Umbilical cord (tissue), 2 donors: ENCODE measurements around the gene TOX2. TPM values are rescaled to one million over a fixed set of nuclear protein-coding genes. Genes with fewer than 3 reads are reported as not detected.

ENCODE experiments used
- DNase-seq: peaks from one replicate; pipeline ENCODE4 v3.0.0-alpha.2; 2015; ENCODE audit warnings: low spot score
- total RNA-seq: library from RNA; depleted of rRNA; stranded (reverse); fragments of >200 nt; gene quantifications from one replicate; pipeline ENCODE4 v1.2.3, GENCODE V29; 2014; ENCODE audit warnings: low replicate concordance; ENCODE audit not compliant: insufficient read depth

The TOX2 gene
- total RNA-seq, 1 donor from 2014 or later: not detected

DNA sequence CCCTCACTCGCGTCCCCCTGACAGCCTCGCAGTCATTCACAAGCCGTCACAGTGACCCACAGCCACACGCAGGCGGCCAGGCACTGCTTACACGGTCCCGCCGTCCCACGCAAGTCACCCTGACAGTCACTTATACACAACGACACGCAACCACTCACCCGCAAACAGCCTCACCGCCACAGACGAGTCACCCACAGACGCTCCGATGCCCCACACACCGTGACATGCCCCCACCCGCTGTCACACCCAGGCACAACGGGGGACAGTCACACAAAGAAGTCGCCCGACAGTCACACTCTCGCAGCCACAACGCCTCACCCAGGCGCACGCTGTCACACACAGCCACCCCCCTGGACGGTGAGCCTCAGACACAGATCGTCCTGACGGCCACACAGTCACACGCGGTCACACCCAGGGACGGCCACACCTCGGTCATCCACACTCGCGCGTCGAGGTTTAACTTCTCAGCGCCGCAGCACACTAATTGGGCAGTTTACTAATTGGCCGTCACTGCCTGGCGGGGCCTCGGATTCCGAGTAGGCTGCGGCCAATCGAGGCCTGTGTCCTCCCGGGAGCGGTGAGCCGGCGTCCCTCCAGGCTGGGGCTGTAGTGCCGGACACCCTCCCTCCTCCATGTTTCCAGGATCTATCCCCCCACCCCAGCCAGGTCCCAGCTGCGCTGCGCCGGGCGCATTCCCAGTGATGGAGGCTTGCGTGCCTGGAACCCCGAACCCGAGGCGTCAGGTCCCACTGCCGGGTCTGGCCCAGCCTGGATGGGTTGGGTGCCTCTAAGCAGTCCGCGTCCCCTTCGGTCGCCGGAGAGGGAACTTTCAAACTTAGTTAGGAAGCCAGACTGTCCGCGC lies 790 bp downstream of the TOX2 start:
- no peak for DNase-seq

DNA sequence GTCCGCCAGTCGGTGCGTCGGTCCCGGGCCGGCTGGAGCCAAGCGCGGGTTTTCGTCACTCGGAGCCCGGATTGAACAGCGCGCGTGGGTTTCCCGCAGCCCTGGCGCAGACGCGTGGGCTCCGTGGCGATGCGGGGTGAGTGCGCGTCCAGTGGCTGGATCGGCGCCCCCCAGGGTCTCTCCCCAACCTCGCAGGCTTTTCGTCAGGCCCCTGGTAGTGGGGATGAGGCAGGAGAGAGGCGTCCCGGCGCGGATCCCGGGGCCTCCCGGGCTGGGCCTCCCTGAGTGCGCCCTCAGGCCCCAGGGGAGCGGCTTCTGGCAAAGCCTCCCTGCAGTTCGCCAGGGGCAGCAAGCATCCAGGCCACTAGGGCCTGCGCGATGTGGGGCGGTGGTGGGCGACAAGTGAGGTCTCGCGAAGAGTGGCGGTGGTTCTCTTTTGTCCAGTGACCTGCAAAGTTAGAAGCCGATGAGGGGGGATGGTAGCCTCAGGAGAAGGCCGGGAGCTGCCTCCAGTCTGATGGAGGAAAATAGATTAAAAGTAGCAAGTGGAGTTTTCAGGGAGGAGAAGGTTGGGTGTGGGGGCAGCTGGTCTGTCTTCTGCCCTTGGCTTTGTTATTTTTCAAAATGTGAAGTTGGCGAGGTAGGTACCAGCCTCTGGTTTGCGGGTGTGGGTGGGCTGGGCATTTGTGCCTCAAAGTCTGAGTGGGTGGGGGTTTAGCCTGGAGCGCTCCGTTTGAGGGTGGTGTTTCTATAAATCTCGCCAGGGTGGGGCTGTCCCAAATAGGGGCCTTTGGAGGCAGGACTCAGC lies 1.6 kb downstream of the TOX2 start:
- no peak for DNase-seq

DNA sequence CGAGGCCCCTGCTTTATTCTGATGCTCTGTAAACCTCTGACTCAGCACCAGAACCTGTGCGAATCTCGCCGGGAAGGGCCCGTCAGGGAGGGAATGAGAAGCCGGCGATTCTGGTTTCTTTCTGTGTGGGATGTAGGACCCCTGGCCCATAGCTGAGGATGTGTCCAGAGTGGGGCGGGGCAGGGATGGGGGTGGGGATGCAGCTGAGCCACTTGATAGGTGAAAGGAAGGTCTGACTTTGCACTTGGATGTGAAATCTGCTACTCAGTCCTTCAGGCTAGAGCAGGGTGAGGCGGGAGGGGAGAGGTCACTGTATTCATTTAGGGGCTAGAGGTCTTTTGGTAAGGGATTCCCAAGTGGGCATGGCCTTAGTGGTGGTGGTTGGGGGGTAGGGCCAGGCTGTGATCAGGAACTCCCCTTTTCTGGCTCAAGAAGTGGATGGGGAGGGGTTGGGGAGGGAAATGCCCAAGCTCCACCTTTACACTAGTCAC lies 2.3 kb downstream of the TOX2 start:
- no peak for DNase-seq

DNA sequence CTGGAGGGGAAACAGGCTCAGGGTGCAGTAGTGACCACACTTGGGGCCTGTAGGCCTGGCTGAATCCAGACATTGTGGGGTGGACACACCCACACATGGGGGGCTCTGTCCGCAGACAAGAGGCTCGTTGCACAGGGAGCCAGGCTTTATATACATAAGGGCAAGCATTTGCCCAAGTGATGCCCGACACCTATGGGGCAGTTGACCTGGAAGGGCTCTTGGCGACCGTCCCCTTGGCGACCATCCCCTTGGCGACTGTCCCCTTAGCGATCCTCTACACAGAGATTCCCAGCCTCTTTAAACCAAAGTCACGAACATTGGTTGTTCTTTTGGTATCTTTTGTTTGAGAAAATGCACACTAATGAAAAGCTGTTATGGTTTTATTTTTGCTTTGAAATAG lies 2.7 kb downstream of the TOX2 start:
- DNase-seq: no peak

DNA sequence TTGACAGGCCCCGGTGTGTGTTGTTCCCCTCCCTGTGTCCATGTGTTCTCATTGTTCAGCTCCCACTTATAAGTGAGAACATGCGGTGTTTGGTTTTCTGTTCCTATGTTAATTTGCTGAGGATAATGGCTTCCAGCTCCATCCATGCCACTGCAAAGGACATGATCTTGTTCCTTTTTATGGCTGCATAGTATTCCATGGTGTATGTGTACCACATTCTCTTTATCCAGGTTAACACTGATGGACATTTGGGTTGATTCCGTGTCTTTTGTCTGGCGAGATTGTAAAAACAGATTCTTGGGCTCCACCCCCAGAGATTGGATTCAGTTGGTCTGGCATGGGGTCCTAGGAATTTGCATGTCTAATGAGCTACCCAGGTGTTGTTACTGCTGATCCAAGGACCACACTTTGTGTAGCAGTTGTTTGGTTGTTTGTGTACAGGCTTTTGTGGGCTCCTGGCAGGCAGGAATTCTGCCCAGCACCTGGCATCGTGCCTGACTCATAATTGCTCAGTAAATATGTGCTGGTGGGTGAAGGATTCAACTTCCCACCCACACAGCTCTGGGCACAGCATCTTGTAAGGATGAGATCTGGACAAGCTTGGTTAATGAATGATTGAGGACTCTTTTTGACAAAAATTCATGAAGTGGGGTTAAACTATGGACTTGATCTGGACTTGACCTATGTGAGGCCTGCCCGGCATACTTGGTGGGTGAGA lies 5.2 kb downstream of the TOX2 start:
- no peak for DNase-seq

DNA sequence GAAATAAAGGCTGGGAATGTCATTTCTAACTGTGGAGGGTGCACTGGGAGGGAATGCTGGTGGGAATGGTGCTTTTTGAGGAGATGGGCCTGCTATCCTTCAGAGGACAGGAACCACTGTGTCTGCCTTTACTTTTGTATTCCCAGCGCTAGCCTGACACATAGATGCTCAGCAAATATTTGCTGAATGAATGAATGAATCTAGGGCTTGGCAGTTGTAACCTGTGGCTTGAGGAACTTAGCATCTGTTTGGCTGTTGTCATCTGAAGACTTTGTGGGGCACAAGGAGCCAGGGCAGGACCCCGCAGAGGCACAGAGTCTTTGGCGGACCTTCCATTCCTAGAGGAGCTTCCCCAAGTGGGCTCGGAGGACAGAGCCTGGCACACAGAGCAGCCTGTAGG lies 6.1 kb downstream of the TOX2 start:
- DNase-seq: no peak

DNA sequence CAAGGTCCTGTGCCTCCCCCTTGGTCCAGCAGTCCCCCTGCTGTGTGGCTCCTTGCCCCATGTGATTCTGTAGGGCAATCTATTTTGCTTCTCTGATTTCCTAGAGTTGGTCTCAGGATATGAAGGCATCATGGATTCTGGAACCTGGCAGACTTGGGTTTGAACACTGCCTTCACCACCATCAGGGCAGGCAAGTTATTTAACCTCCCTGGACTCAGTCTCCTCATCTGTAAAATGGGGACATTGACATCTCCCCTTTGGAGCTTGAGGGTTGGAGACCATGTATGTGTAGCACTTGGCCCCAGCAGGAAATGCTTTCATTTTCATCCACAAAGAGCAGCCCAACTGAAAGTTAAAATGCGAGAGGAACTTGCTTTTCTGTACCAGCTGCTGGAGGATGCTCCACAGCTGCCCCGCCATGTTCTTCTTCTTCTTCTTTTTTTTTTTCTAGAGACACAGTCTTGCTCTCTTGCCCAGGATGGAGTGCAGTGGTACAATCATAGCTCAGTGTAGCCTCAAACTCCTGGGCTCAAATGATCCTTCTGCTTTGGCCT lies 6.7 kb downstream of the TOX2 start:
- DNase-seq: no peak

DNA sequence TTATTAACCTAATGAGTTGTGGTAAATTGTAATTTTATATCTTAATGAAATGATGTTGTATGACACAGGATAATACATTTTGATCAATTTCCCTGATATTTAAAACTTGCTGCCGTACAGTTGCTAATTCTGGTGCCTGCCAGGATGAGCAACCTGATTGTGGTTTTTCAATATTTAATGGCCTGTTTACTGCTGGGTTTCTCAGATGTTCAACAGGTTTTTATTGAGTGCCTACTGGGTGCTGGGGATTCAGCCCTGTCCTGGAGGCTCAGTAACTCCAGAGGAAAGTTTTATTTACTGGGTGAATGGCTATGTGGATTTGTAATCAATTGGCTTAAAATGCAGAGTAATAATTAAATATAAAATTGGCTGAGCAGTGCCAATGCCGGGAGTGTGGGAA lies 8.0 kb downstream of the TOX2 start:
- DNase-seq: no peak

DNA sequence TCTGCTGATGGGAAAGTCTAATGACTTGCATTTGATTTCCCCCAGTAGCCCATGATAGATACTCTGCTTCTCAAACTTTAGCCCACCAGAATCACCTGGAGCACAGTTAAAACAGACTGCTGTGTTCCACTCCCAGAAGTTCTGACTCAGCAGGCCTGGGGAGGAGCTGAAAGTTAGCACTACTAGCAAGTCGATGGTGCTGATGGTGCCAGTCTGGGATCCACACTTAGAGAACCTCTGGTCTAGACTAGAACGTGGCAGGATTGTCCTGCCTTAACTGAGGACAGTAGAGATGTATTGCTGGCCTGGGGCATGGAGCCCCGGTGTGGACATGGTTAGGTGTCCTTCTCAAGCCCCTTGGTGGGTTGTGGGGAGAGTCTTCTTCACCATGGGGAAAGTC lies 8.7 kb downstream of the TOX2 start:
- no peak for DNase-seq

DNA sequence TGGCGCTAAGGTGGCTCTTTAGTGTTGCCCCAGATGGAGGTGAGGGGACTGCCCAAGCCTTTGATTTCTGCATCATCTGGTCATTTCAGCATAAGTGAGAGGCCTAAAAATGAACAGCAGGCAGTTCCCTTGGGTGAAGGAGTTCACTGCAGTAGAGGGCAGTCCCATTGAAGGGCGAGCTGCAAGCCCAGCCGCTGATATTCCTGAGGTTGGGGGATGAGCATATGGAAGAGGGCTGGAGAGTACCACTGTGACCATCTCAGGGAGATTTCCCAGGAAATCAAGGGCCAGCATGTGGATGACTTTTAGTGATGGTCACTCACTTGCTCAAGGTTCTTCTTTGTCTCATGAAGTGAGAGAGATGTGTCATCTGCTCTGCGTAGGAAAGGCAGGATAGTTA lies 9.3 kb downstream of the TOX2 start:
- no peak for DNase-seq

DNA sequence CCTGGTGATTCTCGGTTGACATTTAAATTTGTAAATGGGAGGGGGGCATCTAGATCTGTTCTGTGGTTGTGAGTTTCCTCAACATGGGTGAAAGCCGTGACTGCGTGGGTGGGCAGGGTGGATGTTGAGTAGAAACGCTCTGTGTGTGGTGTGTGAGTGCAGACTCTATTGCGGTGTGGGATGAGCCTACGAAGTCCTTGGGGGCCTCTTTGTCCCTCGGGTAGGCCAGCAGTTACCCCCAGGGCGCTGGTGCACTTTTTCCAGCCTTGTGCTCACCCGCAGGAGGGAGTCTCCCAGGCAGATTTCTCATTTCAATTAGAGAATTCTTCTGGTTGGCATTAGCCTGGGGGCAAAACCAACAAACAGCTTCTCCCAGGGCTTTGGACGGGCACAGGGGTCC lies 10.6 kb downstream of the TOX2 start:
- no peak for DNase-seq

DNA sequence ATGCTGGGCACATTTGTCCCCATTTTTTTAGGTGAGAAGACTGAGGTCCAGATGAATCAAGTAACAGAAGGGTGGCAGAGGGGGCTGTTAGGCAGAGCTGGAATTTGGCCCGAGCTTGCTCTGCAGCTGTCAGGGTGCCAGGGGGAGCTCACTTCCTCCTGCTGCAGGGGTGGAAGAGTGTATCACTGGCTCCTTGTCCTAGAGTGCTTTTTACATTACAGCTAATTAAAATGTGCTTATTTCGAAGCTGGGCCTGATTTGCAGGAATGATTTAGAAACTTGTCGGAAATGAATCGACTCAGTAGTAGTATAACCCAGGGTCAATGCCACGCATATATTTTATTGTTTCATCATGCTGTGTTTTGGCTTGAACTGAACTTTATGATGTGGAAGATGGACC lies 11.1 kb downstream of the TOX2 start:
- no peak for DNase-seq

DNA sequence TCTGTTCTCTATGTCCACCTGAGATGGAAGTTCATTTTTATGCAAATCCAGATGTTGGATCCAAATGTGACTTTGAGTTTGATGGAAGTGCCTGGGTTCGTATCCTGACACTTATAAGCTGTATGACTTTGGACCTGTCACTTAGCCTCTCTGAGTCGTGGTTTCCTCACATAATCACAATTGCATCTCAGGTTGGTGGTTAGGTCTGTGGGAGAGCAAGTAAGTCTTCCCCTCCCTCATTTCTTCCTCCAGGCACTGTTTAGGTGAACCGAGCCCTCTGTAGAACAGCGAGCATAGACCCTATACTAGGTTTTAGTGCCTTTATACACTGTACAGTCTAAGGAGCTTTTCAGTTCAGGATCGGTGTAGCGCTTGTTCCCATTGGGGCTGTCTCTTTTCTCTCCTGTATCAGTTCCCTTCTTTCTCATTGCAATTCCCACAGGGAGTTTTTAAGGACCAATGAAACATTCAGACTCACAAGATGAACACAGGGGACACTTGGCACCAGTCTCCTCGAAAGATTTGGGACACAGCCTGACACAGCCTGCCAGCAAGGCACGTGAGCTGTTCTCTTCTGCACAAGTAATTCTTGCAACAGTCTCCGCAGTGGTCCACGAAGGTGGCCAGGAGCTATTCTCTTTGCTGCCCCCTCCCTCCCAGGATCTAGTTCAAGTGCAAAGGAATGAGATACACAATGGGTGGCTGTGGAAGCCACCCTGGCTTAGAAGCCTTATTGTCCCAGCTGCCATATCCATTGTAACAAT lies 11.8 kb downstream of the TOX2 start:
- no peak for DNase-seq

DNA sequence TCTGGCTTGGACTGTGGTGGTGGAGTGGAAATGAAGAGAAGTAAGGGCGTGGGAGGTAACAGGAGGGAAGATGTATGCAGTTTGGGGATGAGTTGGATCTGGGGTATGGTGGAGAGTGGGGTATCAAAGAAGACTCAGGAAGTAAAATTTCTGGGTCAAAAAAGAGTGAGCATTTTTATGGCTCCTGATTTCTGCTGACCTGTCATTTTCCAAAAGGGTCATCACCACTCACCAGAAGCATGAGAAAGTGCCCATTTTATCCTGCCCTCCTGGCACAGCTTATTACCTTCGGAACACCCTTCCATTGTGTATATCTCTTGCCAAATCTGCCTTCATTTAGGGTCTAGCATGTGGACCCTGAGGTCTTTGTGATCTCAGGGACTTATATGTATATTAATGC lies 17.3 kb downstream of the TOX2 start:
- no peak for DNase-seq

DNA sequence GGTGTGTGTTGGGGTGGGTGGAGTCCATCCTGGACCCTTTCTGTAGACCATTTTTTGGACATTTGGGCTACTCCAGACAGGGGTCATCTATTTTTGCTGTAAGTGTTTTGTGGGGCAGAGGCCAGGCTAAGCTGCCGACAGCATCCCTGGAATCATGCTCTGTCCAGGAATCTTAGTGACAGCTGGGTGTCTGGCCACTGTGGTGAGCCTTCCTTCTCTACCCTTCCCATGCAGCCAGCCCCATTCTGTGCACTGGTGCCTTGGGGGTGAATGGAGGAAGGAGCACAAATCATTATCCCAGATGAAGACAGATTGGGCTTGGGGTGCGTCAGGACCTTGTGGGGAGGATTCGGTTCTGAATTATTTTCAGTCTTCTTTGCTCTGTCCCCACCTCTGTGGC lies 20.2 kb downstream of the TOX2 start:
- no peak for DNase-seq

DNA sequence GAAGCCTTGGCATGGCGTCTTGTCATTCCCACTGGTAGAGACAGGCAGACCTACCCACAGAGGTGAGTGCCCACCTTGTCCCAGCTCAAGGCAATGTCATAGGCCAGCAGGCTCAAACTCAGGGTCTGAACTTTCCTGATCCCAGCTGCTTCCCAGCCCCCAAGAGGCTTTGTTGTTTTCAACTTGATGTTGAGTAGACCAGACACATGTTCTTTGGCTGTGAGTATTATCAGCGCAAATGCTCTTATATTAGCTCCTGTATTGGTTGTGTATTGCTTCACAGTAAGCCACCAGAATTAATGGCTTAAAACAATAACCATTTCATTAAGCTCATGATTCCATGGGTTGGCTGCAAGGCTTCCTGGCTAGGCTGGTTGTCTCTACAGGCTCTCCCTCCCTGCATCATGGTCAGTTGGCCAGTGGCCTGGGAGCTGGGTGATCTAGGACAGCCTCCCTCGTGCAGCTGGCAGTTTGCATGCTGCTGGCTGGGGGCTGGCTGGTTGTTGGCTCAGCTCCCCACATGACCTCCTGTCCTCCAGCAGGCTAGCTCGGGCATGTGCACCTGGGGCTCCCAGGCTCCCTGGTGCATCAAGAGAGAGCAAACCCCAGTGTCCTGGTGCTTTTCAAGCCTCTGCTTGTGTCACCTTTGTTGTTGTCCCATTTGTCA lies 21.6 kb downstream of the TOX2 start:
- no peak for DNase-seq

DNA sequence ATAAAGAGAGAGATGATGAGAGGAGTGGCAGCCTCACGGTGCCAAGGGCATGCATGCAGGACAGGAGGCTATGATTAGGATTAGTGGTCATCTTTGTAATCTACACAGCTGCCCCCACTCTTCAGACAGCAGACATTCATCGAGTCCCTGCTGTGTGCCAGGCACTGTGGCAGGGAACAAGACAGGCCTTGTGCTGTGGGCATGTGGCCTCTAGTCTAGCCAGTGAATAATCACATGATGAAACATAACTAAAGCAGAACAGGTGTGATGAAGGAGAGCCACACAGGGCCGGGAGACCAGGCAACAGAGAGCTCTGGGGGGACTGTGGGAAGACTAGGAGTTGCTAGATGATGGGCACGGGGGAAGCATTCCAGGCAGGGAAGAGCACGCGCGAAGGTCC lies 22.2 kb downstream of the TOX2 start:
- no peak for DNase-seq

DNA sequence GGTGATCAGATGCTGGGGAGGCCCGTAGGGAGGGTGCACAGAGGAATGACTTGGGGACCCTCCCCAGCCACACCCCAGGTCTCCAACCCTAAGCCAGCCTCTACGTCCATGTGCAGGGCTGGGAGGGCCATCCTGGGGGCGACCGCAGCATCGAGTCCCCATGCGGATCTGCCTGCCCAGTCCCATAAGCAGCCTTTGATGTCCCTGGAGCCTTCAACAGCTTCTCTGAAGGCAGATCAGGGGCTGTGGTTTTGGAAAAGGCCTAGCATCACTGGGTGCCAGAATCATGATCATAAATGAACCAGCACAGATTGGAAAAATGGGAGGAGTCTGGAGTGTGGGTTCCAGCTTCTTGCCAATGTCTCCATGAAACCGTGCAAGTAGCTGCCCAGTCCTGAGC lies 22.9 kb downstream of the TOX2 start:
- DNase-seq: no peak

DNA sequence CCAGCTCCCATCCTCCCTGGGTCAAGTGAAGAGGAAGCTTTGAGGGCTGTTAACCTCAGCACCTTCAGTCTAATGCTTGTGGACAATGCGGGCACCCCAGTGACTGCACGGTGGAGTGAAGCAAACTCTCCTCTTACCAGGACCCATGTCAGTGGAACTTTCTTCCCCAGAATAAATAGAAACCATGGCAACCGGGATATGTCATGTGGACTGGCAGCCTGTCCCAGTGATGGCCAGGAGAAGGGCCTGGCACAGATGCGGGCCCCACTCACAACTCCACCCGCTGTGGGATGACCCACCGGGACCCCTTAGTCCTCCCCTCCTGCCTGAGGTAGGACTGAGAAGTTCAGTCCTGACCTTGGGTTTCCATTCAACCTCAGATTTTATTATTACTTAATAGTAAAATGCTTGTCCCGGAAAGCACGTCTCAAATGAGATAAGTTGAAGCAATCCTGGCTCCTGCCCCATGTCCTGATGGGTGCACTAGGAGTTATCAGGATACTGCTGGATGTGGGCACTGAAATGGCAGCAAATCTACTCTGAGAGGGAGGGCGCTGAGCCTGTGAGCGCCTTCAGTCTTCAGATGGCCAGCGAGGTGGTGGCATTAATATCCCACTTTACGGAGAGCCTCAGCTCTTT lies 23.5 kb downstream of the TOX2 start:
- DNase-seq: no peak
